H1 (cell line): ENCODE measurements around the gene ADPRHL1. TPM values are rescaled to one million over a fixed set of nuclear protein-coding genes. Genes with fewer than 3 reads are reported as not detected.
A peak's percentile ranks its signal among the peaks of the same experiment; 100 is the strongest.

ENCODE experiments used
- CTCF ChIA-PET: fragments of 300-600 bp; sonication (Branson Sonifier 250); formaldehyde crosslinking; loops from one replicate; lab custom pipeline; 2021; ENCODE audit not compliant: partially characterized antibody; lab: Charles Lee
- POLR2A ChIA-PET: fragments of 300-600 bp; sonication (Branson Sonifier 250); formaldehyde crosslinking; loops from one replicate; lab custom pipeline; 2021; ENCODE audit warnings: inconsistent platforms; ENCODE audit not compliant: partially characterized antibody; lab: Charles Lee
- DNase-seq, 2 experiments: peaks; one replicate each; pipeline versions ENCODE4 v3.0.0 to v3.0.0-alpha.2; 2010 to 2022; ENCODE audit warnings: low spot score in 2 of 2, low read depth in 1 of 2, mixed read lengths in 1 of 2
- FAIRE-seq: peaks from 2 replicates; lab custom pipeline; 2011; peaks lifted over from hg19 to GRCh38; lab: Jason Lieb, UNC
- H2AFZ ChIP-seq: 2 replicates; pipeline ENCODE4 v1.8.1; 2012; ENCODE audit warnings: low read length, inconsistent platforms
- H2AK5ac ChIP-seq: 2 replicates; pipeline ENCODE4 v1.6.1; 2013; ENCODE audit warnings: low read depth, low read length
- H2BK120ac ChIP-seq: replicated peaks from 2 replicates; pipeline ENCODE3; 2013; ENCODE audit warnings: low read depth, low read length, inconsistent platforms
- H2BK12ac ChIP-seq: 2 replicates; pipeline ENCODE4 v1.6.1; 2013; ENCODE audit warnings: low read depth, low read length
- H2BK15ac ChIP-seq: 2 replicates; pipeline ENCODE4 v1.6.1; 2013; ENCODE audit warnings: low read length
- H2BK20ac ChIP-seq: 2 replicates; pipeline ENCODE4 v1.6.1; 2013; ENCODE audit warnings: low read length
- H2BK5ac ChIP-seq: 2 replicates; pipeline ENCODE4 v1.6.1; 2013; ENCODE audit warnings: low read depth, low read length
- H3K14ac ChIP-seq: 2 replicates; pipeline ENCODE4 v1.6.1; 2013; ENCODE audit warnings: inconsistent platforms; ENCODE audit not compliant: insufficient read length
- H3K18ac ChIP-seq: 2 replicates; pipeline ENCODE4 v1.6.1; 2013; ENCODE audit warnings: low read length; ENCODE audit errors: extremely low read depth
- H3K23ac ChIP-seq: 2 replicates; pipeline ENCODE4 v1.6.1; 2013; ENCODE audit warnings: inconsistent platforms; ENCODE audit not compliant: insufficient read length
- H3K23me2 ChIP-seq: 2 replicates; pipeline ENCODE4 v1.6.1; 2013; ENCODE audit warnings: low read depth, low read length
- H3K27ac ChIP-seq: 2 replicates; pipeline ENCODE4 v1.6.1; 2011; ENCODE audit warnings: low read depth, low read length, inconsistent platforms
- H3K27me3 ChIP-seq, 4 experiments: replicated peaks in 1 of 4; 1 replicate in 1 of 4; 2 replicates in 3 of 4; pipeline versions ENCODE4 v1.6.1 to v1.8.1; 2011 to 2013; ENCODE audit warnings: low read length in 3 of 4, mild to moderate bottlenecking in 3 of 4, inconsistent platforms in 2 of 4, mixed read lengths in 2 of 4, moderate library complexity in 1 of 4; ENCODE audit not compliant: control insufficient read depth in 3 of 4, insufficient read depth in 3 of 4; ENCODE audit errors: extremely low read depth in 1 of 4
- H3K36me3 ChIP-seq, 4 experiments: 2 replicates each; pipeline versions ENCODE4 v1.6.1 to v1.8.1; 2011 to 2013; ENCODE audit warnings: mild to moderate bottlenecking in 4 of 4, low read length in 3 of 4, moderate library complexity in 2 of 4, control low read depth in 1 of 4, inconsistent platforms in 1 of 4; ENCODE audit not compliant: insufficient read depth in 4 of 4, control insufficient read depth in 2 of 4
- H3K4ac ChIP-seq: replicated peaks from 2 replicates; pipeline ENCODE3; 2013; ENCODE audit warnings: low read length, low read depth, mixed read lengths, inconsistent platforms; ENCODE audit not compliant: insufficient read length
- H3K4me1 ChIP-seq, 4 experiments: replicated peaks in 1 of 4; 1 replicate in 1 of 4; 2 replicates in 3 of 4; pipeline versions ENCODE4 v1.6.1 to v1.8.1; 2011 to 2013; ENCODE audit warnings: low read length in 3 of 4, inconsistent platforms in 2 of 4, mixed read lengths in 1 of 4; ENCODE audit not compliant: insufficient read depth in 4 of 4, control insufficient read depth in 3 of 4
- H3K4me2 ChIP-seq, 2 experiments: 2 replicates each; pipeline versions ENCODE4 v1.6.1 to v1.8.1; 2011 to 2013; ENCODE audit warnings: low read depth in 2 of 2, low read length in 2 of 2, control low read depth in 1 of 2, inconsistent platforms in 1 of 2, mild to moderate bottlenecking in 1 of 2; ENCODE audit not compliant: insufficient read depth in 1 of 2
- H3K4me3 ChIP-seq, 4 experiments: fragments of 200-600, 300-600 bp in 1 of 4; sonication (generic), shearing (Covaris generic), sonication (Bioruptor Twin) in 1 of 4; 2 replicates each; pipeline versions ENCODE4 v1.5.1 to v1.8.1; 2011 to 2016; ENCODE audit warnings: low read length in 4 of 4, low read depth in 3 of 4, control low read depth in 2 of 4, inconsistent platforms in 2 of 4, mild to moderate bottlenecking in 2 of 4, mixed read lengths in 1 of 4, moderate library complexity in 1 of 4; ENCODE audit not compliant: insufficient read depth in 2 of 4; ENCODE audit errors: extremely low read depth in 1 of 4
- H3K56ac ChIP-seq: replicated peaks from 2 replicates; pipeline ENCODE3; 2013; ENCODE audit warnings: low read depth, mild to moderate bottlenecking, mixed read lengths, low read length, inconsistent platforms; ENCODE audit not compliant: insufficient read length
- H3K79me1 ChIP-seq: 2 replicates; pipeline ENCODE4 v1.6.1; 2013; ENCODE audit warnings: low read depth, low read length, control low read depth
- H3K79me2 ChIP-seq, 2 experiments: 2 replicates each; pipeline versions ENCODE4 v1.6.1 to v1.8.1; 2012 to 2013; ENCODE audit warnings: low read length in 2 of 2, mild to moderate bottlenecking in 2 of 2, inconsistent platforms in 1 of 2; ENCODE audit not compliant: insufficient read depth in 2 of 2, control insufficient read depth in 1 of 2
- H3K9ac ChIP-seq, 4 experiments: replicated peaks in 1 of 4; 1 replicate in 1 of 4; 2 replicates in 3 of 4; pipeline versions ENCODE4 v1.6.1 to v1.8.1; 2011 to 2013; ENCODE audit warnings: low read depth in 3 of 4, low read length in 3 of 4, control low read depth in 2 of 4, mild to moderate bottlenecking in 2 of 4, moderate library complexity in 2 of 4, inconsistent platforms in 1 of 4; ENCODE audit errors: extremely low read depth in 1 of 4
- H3K9me3 ChIP-seq, 2 experiments: 2 replicates each; pipeline versions ENCODE4 v1.6.1 to v1.8.1; 2012 to 2013; ENCODE audit warnings: mild to moderate bottlenecking in 2 of 2, moderate library complexity in 2 of 2, control low read depth in 1 of 2, inconsistent platforms in 1 of 2, low read depth in 1 of 2, low read length in 1 of 2, mixed read lengths in 1 of 2; ENCODE audit not compliant: insufficient read depth in 2 of 2
- H4K20me1 ChIP-seq, 2 experiments: replicated peaks in 1 of 2; 2 replicates each; pipeline versions ENCODE3 to v1.8.1; 2011 to 2013; ENCODE audit warnings: inconsistent platforms in 2 of 2, low read length in 2 of 2, mild to moderate bottlenecking in 1 of 2; ENCODE audit not compliant: insufficient read depth in 2 of 2, control insufficient read depth in 1 of 2
- H4K5ac ChIP-seq: 2 replicates; pipeline ENCODE4 v1.6.1; 2013; ENCODE audit warnings: low read length, low read depth, mixed read lengths, inconsistent platforms; ENCODE audit not compliant: insufficient read length
- H4K8ac ChIP-seq: 2 replicates; pipeline ENCODE4 v1.8.0; 2013; ENCODE audit warnings: mild to moderate bottlenecking, moderate library complexity, low read length, inconsistent platforms; ENCODE audit not compliant: insufficient read depth; ENCODE audit errors: extremely low read depth
- H4K91ac ChIP-seq: replicated peaks from 2 replicates; pipeline ENCODE3; 2013; ENCODE audit warnings: low read length, mixed read lengths, inconsistent platforms; ENCODE audit not compliant: insufficient read length
- BACH1 ChIP-seq: IDR thresholded peaks from 2 replicates; pipeline ENCODE4 v1.6.1; 2012; ENCODE audit warnings: low read length, improper control_type of control experiment
- RFX5 ChIP-seq: IDR thresholded peaks from 2 replicates; pipeline ENCODE4 v1.6.1; 2011; ENCODE audit warnings: low read depth, low read length, improper control_type of control experiment, borderline replicate concordance
- SIX5 ChIP-seq: IDR thresholded peaks from 2 replicates; pipeline ENCODE4 v1.6.1; 2011; ENCODE audit warnings: mild to moderate bottlenecking, low read depth, low read length
- WGBS, 2 experiments: shearing (Covaris generic) in 1 of 2; methylation state at CpG; one replicate each; pipeline versions ENCODE4 v1.1.6 to v1.1.7; 2013 to 2015; ENCODE audit warnings: low lambda C conversion rate in 2 of 2, mixed read lengths in 2 of 2, inconsistent platforms in 1 of 2, low coverage in 1 of 2, missing lambda C conversion rate in 1 of 2; ENCODE audit not compliant: insufficient replicate concordance in 2 of 2, insufficient coverage in 1 of 2, insufficient read length in 1 of 2; ENCODE audit errors: extremely low coverage in 1 of 2, missing lambda C conversion rate in 1 of 2; 5-methylcytosine and 5-hydroxymethylcytosine counted together
- polyA plus RNA-seq, 7 experiments: library from polyadenylated mRNA; depleted of rRNA in 3 of 7; stranded (reverse) in 5 of 7; unstranded in 2 of 7; fragments of >200 nt in 5 of 7; fragments of 200-250 nt in 2 of 7; gene quantifications; 1 replicate in 5 of 7; 2 replicates in 1 of 7; 4 replicates in 1 of 7; pipeline versions ENCODE4 v1.2.1 to v1.2.3, GENCODE V29; 2011 to 2013; ENCODE audit warnings: missing spikeins in 2 of 7, mixed read lengths in 2 of 7
- total RNA-seq: library from RNA; stranded (reverse); fragmentation: NEBNext Ultra II Directional; extraction: Animal tissue kit (Norgen Biotek cat#: 25700); gene quantifications from 2 replicates; pipeline ENCODE4 v1.2.1, GENCODE V29; 2021

ADPRHL1 gene
- total and polyA plus RNA-seq, 2 of the 8 experiments (the other 6 are each of a cell fraction or from before 2014, with no cell fraction given) = 0.74 to 1.7 TPM

GRCh38 chr13:113393226-113393562, 60.1 kb downstream of the ADPRHL1 start:
- DNase-seq (no peak), FAIRE-seq (no peak)
- peak overlapping the region; percentile 98 for H2BK120ac ChIP-seq
- H3K14ac ChIP-seq = no peak overlapping the region
- H2AFZ ChIP-seq = no peak overlapping the region
- H2BK5ac ChIP-seq = peak overlapping the region; percentile 76; the same call in 1 of the 2 replicates
- peak overlapping the region; percentile 70 to 88 for H3K4me2 ChIP-seq
- CTCF ChIA-PET = interaction anchor here (0.9 to 7.1 kb wide), 5 partner anchors 13 to 58 kb away, joined by 3 to 37 read pairs (median 5); no protein-coding TSS in a partner anchor
- no peak overlapping the region for H3K27ac ChIP-seq
- WGBS, 2 experiments = 93% methylated on average over 10 of the region's 13 CpGs; no CpG with 5 or more reads in 1 of the 2 experiments
- peaks cover 0 to 10% (median 0%) of the 10 kb centered on the region in 4 experiments; a peak in 1 of 8 replicates for H3K36me3 ChIP-seq
- H2BK12ac ChIP-seq = peak overlapping the region; percentile 100
- H2AK5ac ChIP-seq = peak overlapping the region; percentile 100
- H3K9ac ChIP-seq = peak overlapping the region in 3 of 4 experiments; percentile 52 to 64 (median 55); a peak in 3 of 7 replicates
- H3K18ac ChIP-seq = peak overlapping the region; percentile 98; the same call in 1 of the 2 replicates
- H3K79me1 ChIP-seq = no peaks in the 10 kb centered on the region
- TF ChIP-seq SIX5 = no peak
- no peak for TF ChIP-seq BACH1
- no peak for TF ChIP-seq RFX5
- TF ChIP-seq, all 59 proteins: peak for 0
- Histone ChIP-seq H3K4me1 (peaks cover 8 to 16% (median 12%) of the 10 kb centered on the region in 4 experiments), H4K8ac (peak overlapping the region; percentile 0; the same call in 1 of the 2 replicates), H2BK20ac (peak overlapping the region; percentile 100; the same call in 1 of the 2 replicates), H4K5ac (peak overlapping the region; percentile 93), H3K27me3 (no peaks in the 10 kb centered on the region), H3K79me2 (no peaks in the 10 kb centered on the region), H4K91ac (peak overlapping the region; percentile 99), H3K56ac (no peak overlapping the region), H4K20me1 (no peaks in the 10 kb centered on the region), H3K9me3 (peaks cover 8 to 10% of the 10 kb centered on the region in 2 experiments; a peak in 3 of 4 replicates), H2BK15ac (peak overlapping the region; percentile 99; the same call in 1 of the 2 replicates), H3K4me3 (peak overlapping the region; percentile 51 to 65 (median 56); a peak in 6 of 8 replicates), H3K4ac (peak overlapping the region; percentile 95), H3K23ac (peak overlapping the region; percentile 1), H3K23me2 (peaks cover 5% of the 10 kb centered on the region)
- POLR2A ChIA-PET = interaction anchor here (2.6 to 4.8 kb wide), 3 partner anchors 8 to 29 kb away, joined by 6 to 34 read pairs (median 12); partner anchors contain the start of gene GRTP1
